ENCODE results near the gene TRAPPC8.

DNA sequence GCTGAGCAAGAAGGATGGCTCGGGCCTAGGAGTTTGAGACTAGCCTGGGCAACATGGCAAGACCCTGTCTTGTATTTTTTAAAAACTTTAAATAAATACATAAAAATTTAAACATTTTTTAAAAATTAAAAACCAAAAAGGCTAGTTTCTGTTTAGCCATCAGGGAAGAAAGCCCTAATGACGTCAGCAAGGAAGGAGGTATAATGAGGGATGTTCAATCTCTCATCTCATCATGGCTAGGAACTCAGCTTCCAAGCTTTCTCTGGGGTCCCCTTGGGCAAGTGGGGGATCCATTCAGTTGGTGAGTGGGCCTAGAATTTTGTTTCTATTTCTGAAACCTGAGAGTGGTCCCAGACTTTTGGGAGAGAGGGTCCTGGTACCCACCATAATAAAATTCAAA is 147.2 kb downstream of the TRAPPC8 start:
- TF ChIP-seq SIN3A (IDR thresholded peaks at IDR 0.05; ENCODE audit: borderline replicate concordance, insufficient read depth, low read length) (no peak), TAF1 (IDR thresholded peaks at IDR 0.05; ENCODE audit: borderline replicate concordance, insufficient read depth, low read length) (no peak)
- TF ChIP-seq, protein P1, sequence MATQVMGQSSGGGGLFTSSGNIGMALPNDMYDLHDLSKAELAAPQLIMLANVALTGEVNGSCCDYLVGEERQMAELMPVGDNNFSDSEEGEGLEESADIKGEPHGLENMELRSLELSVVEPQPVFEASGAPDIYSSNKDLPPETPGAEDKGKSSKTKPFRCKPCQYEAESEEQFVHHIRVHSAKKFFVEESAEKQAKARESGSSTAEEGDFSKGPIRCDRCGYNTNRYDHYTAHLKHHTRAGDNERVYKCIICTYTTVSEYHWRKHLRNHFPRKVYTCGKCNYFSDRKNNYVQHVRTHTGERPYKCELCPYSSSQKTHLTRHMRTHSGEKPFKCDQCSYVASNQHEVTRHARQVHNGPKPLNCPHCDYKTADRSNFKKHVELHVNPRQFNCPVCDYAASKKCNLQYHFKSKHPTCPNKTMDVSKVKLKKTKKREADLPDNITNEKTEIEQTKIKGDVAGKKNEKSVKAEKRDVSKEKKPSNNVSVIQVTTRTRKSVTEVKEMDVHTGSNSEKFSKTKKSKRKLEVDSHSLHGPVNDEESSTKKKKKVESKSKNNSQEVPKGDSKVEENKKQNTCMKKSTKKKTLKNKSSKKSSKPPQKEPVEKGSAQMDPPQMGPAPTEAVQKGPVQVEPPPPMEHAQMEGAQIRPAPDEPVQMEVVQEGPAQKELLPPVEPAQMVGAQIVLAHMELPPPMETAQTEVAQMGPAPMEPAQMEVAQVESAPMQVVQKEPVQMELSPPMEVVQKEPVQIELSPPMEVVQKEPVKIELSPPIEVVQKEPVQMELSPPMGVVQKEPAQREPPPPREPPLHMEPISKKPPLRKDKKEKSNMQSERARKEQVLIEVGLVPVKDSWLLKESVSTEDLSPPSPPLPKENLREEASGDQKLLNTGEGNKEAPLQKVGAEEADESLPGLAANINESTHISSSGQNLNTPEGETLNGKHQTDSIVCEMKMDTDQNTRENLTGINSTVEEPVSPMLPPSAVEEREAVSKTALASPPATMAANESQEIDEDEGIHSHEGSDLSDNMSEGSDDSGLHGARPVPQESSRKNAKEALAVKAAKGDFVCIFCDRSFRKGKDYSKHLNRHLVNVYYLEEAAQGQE (IDR thresholded peaks at IDR 0.05; ENCODE audit: insufficient read depth in 1 of 2, low read depth in 2 of 2, low read length in 2 of 2): no peak
